GM12878 (cell line): ENCODE results near the gene MARF1. TPM values are rescaled to one million over a fixed set of nuclear protein-coding genes. Genes with fewer than 3 reads are reported as not detected.

Experiments used
- ATAC-seq: fragments of 200-7000 bp; cut with Tn5 transposase; 3 replicates; pipeline ENCODE4 v1.9.1; 2020; ENCODE audit warnings: mild to moderate bottlenecking, moderate library complexity
- BruUV-seq: library from RNA; stranded (reverse); fragments of 400-500 nt; replicated peaks from 2 replicates; lab custom pipeline; 2021; lab: Mats Ljungman, UMichigan
- CTCF ChIA-PET: fragments of 300-600 bp; sonication (Branson Sonifier 250); formaldehyde crosslinking; extraction: SDS; loops from one replicate; lab custom pipeline; 2021; ENCODE audit warnings: inconsistent platforms; lab: Yijun Ruan, JAX
- POLR2A ChIA-PET: fragments of 350-600 bp; formaldehyde crosslinking; extraction: SDS; loops from one replicate; lab custom pipeline; 2021; ENCODE audit warnings: inconsistent platforms; lab: Charles Lee
- RAD21 ChIA-PET: fragments of 300-600 bp; sonication (Branson Sonifier 250); formaldehyde crosslinking; loops from one replicate; lab custom pipeline; 2023; ENCODE audit warnings: antibody characterized with exemption; ENCODE audit not compliant: unreplicated experiment; lab: Charles Lee
- SMC1A ChIA-PET: fragments of 300-600 bp; sonication (Branson Sonifier 250); formaldehyde crosslinking; loops from one replicate; lab custom pipeline; 2023; ENCODE audit not compliant: unreplicated experiment, uncharacterized antibody; lab: Charles Lee
- DNase-seq: peaks from one replicate; pipeline ENCODE4 v3.0.0-alpha.2; 2011; ENCODE audit warnings: low read depth, low spot score
- FAIRE-seq: peaks from 3 replicates; lab custom pipeline; 2011; peaks lifted over from hg19 to GRCh38; lab: Jason Lieb, UNC
- H2AFZ ChIP-seq: 2 replicates; pipeline ENCODE4 v1.6.0; 2011; ENCODE audit warnings: low read depth, low read length, control low read depth; ENCODE audit not compliant: control insufficient read depth
- H3K27ac ChIP-seq: 2 replicates; pipeline ENCODE4 v1.5.1; 2011; ENCODE audit warnings: control low read depth; ENCODE audit not compliant: control insufficient read depth, insufficient read depth
- H3K27me3 ChIP-seq, 2 experiments: replicated peaks in 1 of 2; 2 replicates each; pipeline versions ENCODE4 v1.6.0 to v1.6.1; 2011; ENCODE audit warnings: low read length in 1 of 2; ENCODE audit not compliant: control insufficient read depth in 2 of 2, insufficient read depth in 2 of 2
- H3K36me3 ChIP-seq, 2 experiments: 2 replicates each; pipeline ENCODE4 v1.5.1; 2011; ENCODE audit warnings: low read length in 1 of 2; ENCODE audit not compliant: control insufficient read depth in 2 of 2, insufficient read depth in 2 of 2
- H3K4me1 ChIP-seq: 2 replicates; pipeline ENCODE4 v1.6.1; 2011; ENCODE audit warnings: mild to moderate bottlenecking, low read length, moderate library complexity, mixed read lengths; ENCODE audit not compliant: control insufficient read depth, insufficient read depth
- H3K4me2 ChIP-seq: 2 replicates; pipeline ENCODE4 v1.6.0; 2011; ENCODE audit warnings: control low read depth; ENCODE audit not compliant: control insufficient read depth, insufficient read depth
- H3K4me3 ChIP-seq: fragments of 200-600 bp; sonication (generic); 2 replicates; pipeline ENCODE4 v1.5.1; 2016
- H3K79me2 ChIP-seq: 2 replicates; pipeline ENCODE4 v1.6.0; 2011; ENCODE audit warnings: low read length; ENCODE audit not compliant: control insufficient read depth, insufficient read depth
- H3K9ac ChIP-seq: 2 replicates; pipeline ENCODE4 v1.8.0; 2011; ENCODE audit warnings: low read length, control low read depth, mixed read lengths; ENCODE audit not compliant: control insufficient read depth, insufficient read depth
- H3K9me3 ChIP-seq: replicated peaks from 3 replicates; pipeline ENCODE4 v1.5.1; 2011; ENCODE audit warnings: mild to moderate bottlenecking, low read length; ENCODE audit not compliant: control insufficient read depth, insufficient read depth
- H4K20me1 ChIP-seq: 2 replicates; pipeline ENCODE4 v1.6.0; 2011; ENCODE audit not compliant: control insufficient read depth, insufficient read depth
- BRCA1 ChIP-seq: IDR thresholded peaks from 2 replicates; pipeline ENCODE4 v1.6.1; 2011; ENCODE audit warnings: low read depth, low read length, improper control_type of control experiment
- CBX3 ChIP-seq: fragments of 200-600 bp; sonication (generic); IDR thresholded peaks from 2 replicates; pipeline ENCODE4 v1.6.1; 2016; ENCODE audit warnings: low read depth, borderline replicate concordance
- CBX5 ChIP-seq: sonication (generic); IDR thresholded peaks from 2 replicates; pipeline ENCODE4 v1.6.1; 2016; ENCODE audit warnings: low read depth, moderate library complexity, mild to moderate bottlenecking, inconsistent platforms
- EGR1 ChIP-seq, 2 experiments: IDR thresholded peaks; 1 replicate in 1 of 2; 2 replicates in 1 of 2; pipeline ENCODE4 v1.6.1; 2011 to 2012; ENCODE audit warnings: low read depth in 2 of 2, low read length in 2 of 2, borderline replicate concordance in 1 of 2, mild to moderate bottlenecking in 1 of 2, moderate library complexity in 1 of 2
- ETV6 ChIP-seq, 2 experiments: fragments of 450-650 bp in 1 of 2; IDR thresholded peaks in 1 of 2; conservative IDR thresholded peaks in 1 of 2; 2 replicates each; pipeline ENCODE4 v1.6.1; 2014; ENCODE audit warnings: antibody characterized with exemption in 1 of 2, borderline replicate concordance in 1 of 2, low read depth in 1 of 2, mild to moderate bottlenecking in 1 of 2, moderate library complexity in 1 of 2
- NFYB ChIP-seq: IDR thresholded peaks from 2 replicates; pipeline ENCODE4 v1.6.1; 2011; ENCODE audit warnings: low read depth, mild to moderate bottlenecking, low read length, improper control_type of control experiment, moderate library complexity; ENCODE audit not compliant: insufficient read depth
- USF1 ChIP-seq: IDR thresholded peaks from 2 replicates; pipeline ENCODE4 v1.6.1; 2011; ENCODE audit warnings: borderline replicate concordance, low read depth, mild to moderate bottlenecking, moderate library complexity, mixed read lengths, low read length; ENCODE audit not compliant: insufficient read depth; ENCODE audit errors: extremely low read length
- WGBS: methylation state at CpG from one replicate; pipeline ENCODE4 v1.1.6; 2016; ENCODE audit warnings: low lambda C conversion rate; ENCODE audit not compliant: insufficient replicate concordance, insufficient coverage; ENCODE audit errors: missing lambda C conversion rate; 5-methylcytosine and 5-hydroxymethylcytosine counted together
- in situ Hi-C: fragments of 300-500 bp; cut with MboI; formaldehyde crosslinking; loops from 9 replicates; pipeline ENCODE4 v1.14.3; 2018; ENCODE audit warnings: mixed read lengths
- intact Hi-C: fragments of 100-400 bp; cut with micrococcal nuclease; formaldehyde crosslinking; loops from one replicate; pipeline ENCODE4 v1.14.2; 2022; ENCODE audit not compliant: unreplicated experiment
- polyA plus RNA-seq, 11 experiments: library from polyadenylated mRNA; depleted of rRNA in 4 of 11; unstranded in 6 of 11; stranded (reverse) in 5 of 11; fragments of >200 nt; fragmentation: Nextera tagmentation in 4 of 11; fragmentation: Illumina TruSeq in 1 of 11; extraction: Ambion mirVana in 4 of 11; extraction: Trizol in 1 of 11; gene quantifications; 1 replicate in 1 of 11; 2 replicates in 10 of 11; pipeline versions ENCODE4 v1.2.1 to v1.2.3, GENCODE V29; 2011 to 2016; ENCODE audit warnings: inconsistent platforms in 2 of 11, missing spikeins in 2 of 11, low read depth in 1 of 11
- total RNA-seq, 4 experiments: library from RNA; depleted of rRNA in 3 of 4; stranded (reverse); fragments of >200 nt in 3 of 4; fragmentation: Illumina TruSeq in 1 of 4; extraction: Trizol in 1 of 4; gene quantifications; 2 replicates each; pipeline versions ENCODE4 v1.2.1 to v1.2.3, GENCODE V29; 2013 to 2021

Gene MARF1
- total and polyA plus RNA-seq, 10 of the 15 experiments (the other 5 are each of a cell fraction or from before 2014, with no cell fraction given): 4.5 to 40.1 (median 14.0) TPM

GRCh38 chr16:15676506-15676905, 33.6 kb upstream of the MARF1 start:
- CTCF ChIA-PET: no interaction called here
- RAD21 ChIA-PET: no interaction called here
- TF ChIP-seq CBX3 (no peak), USF1 (no peak), ETV6 (conservative IDR thresholded peaks at IDR 0.05 in 1 of 2, IDR thresholded peaks at IDR 0.05 in 1 of 2; ENCODE audit: borderline replicate concordance in 1 of 2, low read depth in 1 of 2) (no peak), BRCA1 (no peak), NFYB (no peak), CBX5 (no peak), EGR1 (IDR thresholded peaks at IDR 0.05; ENCODE audit: borderline replicate concordance in 1 of 2, low read depth in 2 of 2, low read length in 2 of 2) (no peak)
- POLR2A ChIA-PET: no interaction called here
- peaks cover 5% of the 10 kb centered on the region for H3K79me2 ChIP-seq
- ATAC-seq (no peak), DNase-seq (no peak), FAIRE-seq (no peak)
- peaks cover 34 to 49% of the 10 kb centered on the region in 2 experiments for H3K36me3 ChIP-seq
- no peak overlapping the region for H3K4me2 ChIP-seq
- intact Hi-C loops: no loop called here
- SMC1A ChIA-PET: no interaction called here
- H3K4me3 ChIP-seq: no peak overlapping the region
- H2AFZ ChIP-seq: no peak overlapping the region
- H3K9ac ChIP-seq: no peak overlapping the region
- H3K9me3 ChIP-seq: no peaks in the 10 kb centered on the region
- WGBS: 76% methylated on average over 10 of the region's 10 CpGs
- H3K27ac ChIP-seq: no peak overlapping the region
- H3K27me3 ChIP-seq: no peaks in the 10 kb centered on the region
- in situ Hi-C loops: no loop called here
- BruUV-seq: no TSS peak
- H4K20me1 ChIP-seq: peaks cover 6% of the 10 kb centered on the region; the same call in 1 of the 2 replicates
- no peaks in the 10 kb centered on the region for H3K4me1 ChIP-seq
